Common myeloid progenitor, CD34-positive (primary cell): ENCODE results near the gene PSMB3.

Source experiments
- CTCF ChIA-PET: fragments of 350-600 bp; sonication (Branson Sonifier 250); formaldehyde crosslinking; loops from one replicate; lab custom pipeline; 2021; ENCODE audit warnings: antibody characterized with exemption; lab: Charles Lee
- POLR2A ChIA-PET: fragments of 350-600 bp; sonication (Branson Sonifier 250); formaldehyde crosslinking; loops from one replicate; lab custom pipeline; 2021; ENCODE audit warnings: antibody characterized with exemption; lab: Charles Lee
- DNase-seq, 3 donors: peaks; one replicate each; pipeline versions ENCODE4 v3.0.0 to v3.0.0-alpha.2; 2013
- H3K27ac ChIP-seq, 2 experiments: 1 replicate in 1 of 2; 2 replicates in 1 of 2; pipeline ENCODE4 v1.7.0; 2013; ENCODE audit warnings: inconsistent platforms in 2 of 2, low read length in 2 of 2, mild to moderate bottlenecking in 2 of 2, low read depth in 1 of 2, moderate library complexity in 1 of 2; ENCODE audit not compliant: severe bottlenecking in 2 of 2, insufficient read depth in 1 of 2, poor library complexity in 1 of 2
- H3K27me3 ChIP-seq, 5 experiments: replicated peaks in 2 of 5; 1 replicate in 3 of 5; 2 replicates in 2 of 5; pipeline versions ENCODE4 v1.6.1 to v1.7.0; 2013; ENCODE audit warnings: low read length in 4 of 5, mild to moderate bottlenecking in 2 of 5, moderate library complexity in 2 of 5, inconsistent platforms in 1 of 5; ENCODE audit not compliant: insufficient read depth in 5 of 5, control insufficient read depth in 4 of 5
- H3K36me3 ChIP-seq, 4 experiments: 1 replicate in 2 of 4; 2 replicates in 2 of 4; pipeline versions ENCODE4 v1.6.1 to v1.7.0; 2013; ENCODE audit warnings: low read length in 3 of 4, control low read depth in 1 of 4, mild to moderate bottlenecking in 1 of 4; ENCODE audit not compliant: control insufficient read depth in 4 of 4, insufficient read depth in 4 of 4
- H3K4me1 ChIP-seq, 4 experiments: 1 replicate in 3 of 4; 2 replicates in 1 of 4; pipeline versions ENCODE4 v1.6.1 to v1.7.1; 2013; ENCODE audit warnings: low read length in 3 of 4, mild to moderate bottlenecking in 3 of 4, control low read depth in 1 of 4, inconsistent platforms in 1 of 4, moderate library complexity in 1 of 4; ENCODE audit not compliant: control insufficient read depth in 4 of 4, insufficient read depth in 4 of 4; ENCODE audit errors: control extremely low read depth in 1 of 4
- H3K4me3 ChIP-seq, 7 experiments: 1 replicate in 4 of 7; 2 replicates in 3 of 7; pipeline versions ENCODE4 v1.5.1 to v1.7.0; 2013; ENCODE audit warnings: mild to moderate bottlenecking in 7 of 7, low read length in 6 of 7, moderate library complexity in 6 of 7, inconsistent platforms in 2 of 7, low read depth in 2 of 7, control low read depth in 1 of 7; ENCODE audit not compliant: insufficient read depth in 4 of 7, control insufficient read depth in 1 of 7; ENCODE audit errors: extremely low read depth in 1 of 7
- H3K9me3 ChIP-seq, 5 experiments: 1 replicate in 4 of 5; 2 replicates in 1 of 5; pipeline versions ENCODE4 v1.6.1 to v1.7.1; 2013; ENCODE audit warnings: low read length in 4 of 5, mild to moderate bottlenecking in 2 of 5, inconsistent platforms in 1 of 5, low read depth in 1 of 5, moderate library complexity in 1 of 5; ENCODE audit not compliant: control insufficient read depth in 4 of 5, insufficient read depth in 2 of 5; ENCODE audit errors: control extremely low read depth in 1 of 5
- WGBS: methylation state at CpG from one replicate; pipeline ENCODE4 v1.1.5; 2013; ENCODE audit not compliant: insufficient coverage; 5-methylcytosine and 5-hydroxymethylcytosine counted together

Gene PSMB3

DNA sequence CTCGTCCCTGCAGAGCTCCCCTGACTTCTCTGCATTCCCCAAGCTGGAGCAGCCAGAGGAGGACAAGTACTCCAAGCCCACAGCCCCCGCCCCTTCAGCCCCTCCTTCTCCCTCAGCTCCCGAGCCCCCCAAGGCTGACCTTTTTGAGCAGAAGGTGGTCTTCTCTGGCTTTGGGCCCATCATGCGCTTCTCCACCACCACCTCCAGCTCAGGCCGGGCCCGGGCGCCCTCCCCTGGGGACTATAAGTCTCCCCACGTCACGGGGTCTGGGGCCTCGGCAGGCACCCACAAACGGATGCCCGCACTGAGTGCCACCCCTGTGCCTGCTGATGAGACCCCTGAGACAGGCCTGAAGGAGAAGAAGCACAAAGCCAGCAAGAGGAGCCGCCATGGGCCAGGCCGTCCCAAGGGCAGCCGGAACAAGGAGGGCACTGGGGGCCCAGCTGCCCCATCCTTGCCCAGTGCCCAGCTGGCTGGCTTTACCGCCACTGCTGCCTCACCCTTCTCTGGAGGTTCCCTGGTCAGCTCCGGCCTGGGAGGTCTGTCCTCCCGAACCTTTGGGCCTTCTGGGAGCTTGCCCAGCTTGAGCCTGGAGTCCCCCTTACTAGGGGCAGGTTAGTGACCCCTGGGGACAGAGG is 36.1 kb upstream of the PSMB3 start:
- no peak overlapping the region for H3K27ac ChIP-seq
- H3K27me3 ChIP-seq, result no peaks in the 10 kb centered on the region
- 92% methylated on average over 10 of the region's 18 CpGs for WGBS
- H3K4me1 ChIP-seq, result peaks cover 0 to 12% (median 11%) of the 10 kb centered on the region in 4 experiments
- CTCF ChIA-PET, result interaction anchor here (0.8 to 1.7 kb wide), 6 partner anchors 10 to 39 kb away, joined by 3 to 4 read pairs (median 3); no protein-coding TSS in a partner anchor
- POLR2A ChIA-PET, result interaction anchor here (1.1 kb wide), 1 partner anchor 21 kb away, joined by 3 read pairs; no protein-coding TSS in a partner anchor
- no peaks in the 10 kb centered on the region for H3K9me3 ChIP-seq
- peaks cover 16 to 84% (median 67%) of the 10 kb centered on the region in 4 experiments for H3K36me3 ChIP-seq
- H3K4me3 ChIP-seq, result no peak overlapping the region
- no peak for DNase-seq

DNA sequence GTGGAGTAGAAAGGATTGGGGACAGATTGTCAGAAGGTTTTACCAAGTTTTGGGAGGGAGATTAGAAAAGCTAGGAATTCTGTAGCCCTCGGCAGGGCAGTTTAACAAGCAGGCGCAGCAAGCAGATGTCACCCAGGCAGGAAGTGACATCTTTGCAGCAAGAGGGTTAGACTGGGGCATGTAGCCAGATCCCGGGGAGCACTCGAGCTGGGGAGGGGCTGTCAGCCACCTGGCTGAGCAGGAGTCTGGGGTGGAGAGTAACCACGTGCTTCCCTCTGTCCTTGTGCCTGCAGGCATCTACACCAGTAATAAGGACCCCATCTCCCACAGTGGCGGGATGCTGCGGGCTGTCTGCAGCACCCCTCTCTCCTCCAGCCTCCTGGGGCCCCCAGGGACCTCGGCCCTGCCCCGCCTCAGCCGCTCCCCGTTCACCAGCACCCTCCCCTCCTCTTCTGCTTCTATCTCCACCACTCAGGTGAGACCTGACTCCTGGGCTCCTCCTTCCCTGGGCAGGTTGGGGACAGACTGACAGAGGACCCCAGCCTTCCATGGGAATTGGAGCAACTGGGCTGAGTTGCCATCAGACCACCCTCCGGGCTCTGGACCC is 35.3 kb upstream of the PSMB3 start:
- CTCF ChIA-PET, result interaction anchor here (0.8 to 1.3 kb wide), 4 partner anchors 10 to 39 kb away, joined by 3 read pairs; no protein-coding TSS in a partner anchor
- Histone ChIP-seq H3K27me3 (no peaks in the 10 kb centered on the region), H3K4me1 (peaks cover 0 to 4% (median 3%) of the 10 kb centered on the region in 4 experiments), H3K4me3 (no peak overlapping the region), H3K27ac (no peak overlapping the region), H3K9me3 (no peaks in the 10 kb centered on the region), H3K36me3 (peaks cover 18 to 84% (median 66%) of the 10 kb centered on the region in 4 experiments)
- 93% methylated on average over 12 of the region's 12 CpGs for WGBS
- no peak for DNase-seq
- POLR2A ChIA-PET, result no interaction called here

DNA sequence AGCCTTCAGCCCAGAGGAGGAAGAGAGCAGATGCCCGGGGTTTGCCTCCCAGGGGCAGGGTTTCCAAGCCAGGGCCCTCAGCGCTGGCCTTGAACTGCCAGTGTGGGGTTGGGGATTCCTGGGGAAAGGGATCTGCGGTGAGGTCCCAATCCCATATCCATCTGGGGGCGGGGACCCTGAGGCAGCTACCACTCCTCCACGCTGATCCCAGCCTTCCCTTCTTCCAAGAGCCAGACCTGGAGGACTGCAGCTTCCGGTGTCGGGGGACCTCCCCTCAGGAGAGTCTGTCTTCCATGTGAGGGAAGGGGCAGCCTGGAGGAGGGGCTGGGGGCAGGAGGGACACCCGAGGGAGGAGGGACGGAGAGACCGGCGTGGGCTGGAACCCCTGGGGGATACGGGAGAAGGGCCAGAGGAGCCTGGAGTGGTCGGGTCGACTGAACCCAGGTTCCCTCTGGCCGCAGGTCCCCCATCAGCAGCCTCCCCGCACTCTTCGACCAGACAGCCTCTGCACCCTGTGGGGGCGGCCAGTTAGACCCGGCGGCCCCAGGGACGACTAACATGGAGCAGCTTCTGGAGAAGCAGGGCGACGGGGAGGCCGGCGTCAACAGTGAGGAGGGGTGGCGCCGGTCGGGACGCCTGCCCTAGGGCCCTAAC is 33.1 kb upstream of the PSMB3 start:
- H3K27ac ChIP-seq, result no peak overlapping the region
- H3K9me3 ChIP-seq, result no peaks in the 10 kb centered on the region
- peaks cover 0 to 5% (median 2%) of the 10 kb centered on the region in 4 experiments for H3K4me1 ChIP-seq
- H3K4me3 ChIP-seq, result no peak overlapping the region
- ChIA-PET CTCF (no interaction called here), POLR2A (interaction anchor here (1.2 kb wide), 1 partner anchor 9 kb away, joined by 3 read pairs; no protein-coding TSS in a partner anchor)
- no peak for DNase-seq
- H3K27me3 ChIP-seq, result no peaks in the 10 kb centered on the region
- H3K36me3 ChIP-seq, result peaks cover 15 to 73% (median 54%) of the 10 kb centered on the region in 4 experiments
- WGBS, result 96% methylated on average over 26 of the region's 29 CpGs

DNA sequence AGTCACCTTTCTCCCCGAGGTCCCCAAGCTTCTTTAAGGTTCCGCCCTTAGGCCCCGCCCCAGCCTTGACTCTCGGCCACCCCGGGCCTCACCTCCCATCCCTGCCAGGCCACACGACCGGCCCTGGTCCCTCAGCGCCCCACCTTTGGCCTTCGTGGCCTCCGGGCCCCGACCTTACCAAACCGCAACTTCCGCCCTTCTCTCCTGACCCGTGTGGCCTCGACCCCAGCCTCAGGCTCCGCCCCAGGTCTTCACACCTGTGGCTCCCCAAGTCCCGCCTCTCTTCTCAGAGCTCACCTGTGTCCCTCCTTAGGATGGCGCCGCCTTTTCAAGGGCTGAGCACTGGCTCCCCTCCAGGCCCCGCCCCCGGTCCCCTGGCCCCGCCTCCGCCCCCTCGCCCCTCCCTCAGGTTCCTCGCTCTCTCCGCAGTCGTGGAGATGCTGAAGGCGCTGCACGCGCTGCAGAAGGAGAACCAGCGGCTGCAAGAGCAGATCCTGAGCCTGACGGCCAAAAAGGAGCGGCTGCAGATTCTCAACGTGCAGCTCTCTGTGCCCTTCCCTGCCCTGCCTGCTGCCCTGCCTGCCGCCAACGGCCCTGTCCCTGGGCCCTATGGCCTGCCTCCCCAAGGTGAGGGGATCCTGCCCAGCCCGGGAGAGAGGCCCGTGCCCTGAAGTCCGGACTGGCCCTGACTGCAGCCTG is 32.4 kb upstream of the PSMB3 start:
- Histone ChIP-seq H3K9me3 (no peaks in the 10 kb centered on the region), H3K27me3 (no peaks in the 10 kb centered on the region), H3K4me1 (peaks cover 0 to 12% (median 5%) of the 10 kb centered on the region in 4 experiments), H3K4me3 (no peak overlapping the region), H3K27ac (no peak overlapping the region), H3K36me3 (peaks cover 15 to 76% (median 51%) of the 10 kb centered on the region in 4 experiments)
- ChIA-PET CTCF (no interaction called here), POLR2A (interaction anchor here (1.2 kb wide), 1 partner anchor 9 kb away, joined by 3 read pairs; no protein-coding TSS in a partner anchor)
- no peak for DNase-seq
- 95% methylated on average over 30 of the region's 39 CpGs for WGBS

DNA sequence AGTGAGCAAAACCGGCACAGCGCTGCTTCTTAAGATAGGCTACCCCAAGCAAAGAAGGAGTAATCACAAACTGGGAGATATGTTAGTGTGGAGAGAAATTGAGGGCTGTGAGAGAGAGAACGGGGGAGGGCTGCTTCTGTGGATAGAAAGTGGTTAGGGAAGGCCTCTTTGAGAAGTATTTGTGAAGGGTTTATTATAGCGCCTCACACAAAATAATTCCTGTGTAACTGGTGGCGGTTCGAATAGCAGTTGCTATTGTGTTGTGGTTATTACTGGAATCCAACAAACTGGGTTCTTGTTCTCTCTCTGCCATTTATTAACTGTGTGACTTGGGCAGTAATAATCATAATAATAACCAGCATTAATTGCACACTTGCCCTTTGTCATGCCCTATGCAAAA is 31.6 kb upstream of the PSMB3 start:
- Histone ChIP-seq H3K9me3 (no peaks in the 10 kb centered on the region), H3K36me3 (peaks cover 15 to 69% (median 43%) of the 10 kb centered on the region in 4 experiments), H3K27ac (no peak overlapping the region), H3K4me1 (peaks cover 0 to 14% (median 7%) of the 10 kb centered on the region in 4 experiments), H3K4me3 (no peak overlapping the region), H3K27me3 (no peaks in the 10 kb centered on the region)
- ChIA-PET CTCF (no interaction called here), POLR2A (interaction anchor here (1.2 kb wide), 1 partner anchor 10 kb away, joined by 3 read pairs; no protein-coding TSS in a partner anchor)
- DNase-seq, result no peak
- WGBS, result 82% methylated on average over 3 of the region's 6 CpGs

- peaks cover 14 to 60% (median 38%) of the 10 kb centered on the region in 4 experiments for H3K36me3 ChIP-seq
- CTCF ChIA-PET, result interaction anchor here (2.0 kb wide), 1 partner anchor 45 kb away, joined by 6 read pairs; no protein-coding TSS in a partner anchor
These were observed 30.7 kb upstream of the PSMB3 start for GRCh38 chr17:38721802-38722201.

More at GRCh38 chr17:38721802-38722201, 30.7 kb upstream of the PSMB3 start:
- POLR2A ChIA-PET, result interaction anchor here (0.8 kb wide), 1 partner anchor 11 kb away, joined by 3 read pairs; no protein-coding TSS in a partner anchor
- H3K9me3 ChIP-seq, result no peaks in the 10 kb centered on the region
- peaks cover 0 to 14% (median 7%) of the 10 kb centered on the region in 4 experiments for H3K4me1 ChIP-seq
- no peak for DNase-seq
- no peak overlapping the region for H3K27ac ChIP-seq
- 95% methylated on average over 8 of the region's 16 CpGs for WGBS
- no peak overlapping the region for H3K4me3 ChIP-seq
- H3K27me3 ChIP-seq, result no peaks in the 10 kb centered on the region
